ENCODE results near the gene TNRC6C. TPM values are rescaled to one million over a fixed set of nuclear protein-coding genes. Genes with fewer than 3 reads are reported as not detected.
"Not testable (repeated sequence)": the region's sequence is repeated elsewhere in the genome, so short reads cannot be mapped to it uniquely, and the experiment has no call there.

TNRC6C gene
- total RNA-seq, 3 donors from 2014 or later: 14.1 to 21.7 (median 21.6) TPM

GRCh38 chr17:77930780-77931768 lies 27.4 kb upstream of the TNRC6C start:
- intact Hi-C loops (cut with DNase I; ENCODE audit: low total_unique reads): no loop called here
- Histone ChIP-seq H3K27ac (no peak overlapping the region), H3K9me3 (no peaks in the 10 kb centered on the region), H3K4me3 (peak overlapping the region in 1 of 3 donors; percentile 19), H3K27me3 (no peaks in the 10 kb centered on the region), H3K36me3 (no peaks in the 10 kb centered on the region), H3K4me1 (no peaks in the 10 kb centered on the region)
- no peak for TF ChIP-seq POLR2AphosphoS5 (IDR thresholded peaks at IDR 0.05)
- TF ChIP-seq CTCF (IDR thresholded peaks at IDR 0.05): no peak
- TF ChIP-seq POLR2A (IDR thresholded peaks at IDR 0.05): no peak
- DNase-seq (ENCODE audit: low spot score in 2 of 2): no peak

- Histone ChIP-seq H3K4me3 (no peak overlapping the region), H3K4me1 (no peaks in the 10 kb centered on the region), H3K36me3 (no peaks in the 10 kb centered on the region), H3K27ac (no peak overlapping the region), H3K27me3 (peaks cover 0 to 12% of the 10 kb centered on the region in 2 donors), H3K9me3 (no peaks in the 10 kb centered on the region)
- intact Hi-C loops (cut with DNase I; ENCODE audit: low total_unique reads): no loop called here
- TF ChIP-seq POLR2AphosphoS5 (IDR thresholded peaks at IDR 0.05): no peak
- no peak for DNase-seq (ENCODE audit: low spot score in 2 of 2)
Measured at GRCh38 chr17:77933777-77934398, 24.6 kb upstream of the TNRC6C start.

- peak overlapping the region in 1 of 2 donors; percentile 4 for H3K27ac ChIP-seq
- no peak for DNase-seq (ENCODE audit: low spot score in 2 of 2)
- H3K4me3 ChIP-seq: no peak overlapping the region
- no peaks in the 10 kb centered on the region for H3K36me3 ChIP-seq
- peaks cover 0 to 12% of the 10 kb centered on the region in 2 donors for H3K27me3 ChIP-seq
- no peaks in the 10 kb centered on the region for H3K4me1 ChIP-seq
- intact Hi-C loops (cut with DNase I; ENCODE audit: low total_unique reads): no loop called here
- no peaks in the 10 kb centered on the region for H3K9me3 ChIP-seq
- TF ChIP-seq CTCF (IDR thresholded peaks at IDR 0.05) (no peak), POLR2A (IDR thresholded peaks at IDR 0.05) (no peak), POLR2AphosphoS5 (IDR thresholded peaks at IDR 0.05) (no peak)
Measured at GRCh38 chr17:77935121-77935571, 23.4 kb upstream of the TNRC6C start.

- H3K36me3 ChIP-seq; DNase-seq (ENCODE audit: low spot score in 2 of 2); intact Hi-C loops (cut with DNase I; ENCODE audit: low total_unique reads); H3K9me3 ChIP-seq; H3K4me3 ChIP-seq; H3K4me1 ChIP-seq: not testable (repeated sequence)
- Histone ChIP-seq H3K27ac (peak overlapping the region in 1 of 2 donors; percentile 4), H3K27me3 (peaks cover 0 to 12% of the 10 kb centered on the region in 2 donors)
Measured at GRCh38 chr17:77935744-77936143, 22.8 kb upstream of the TNRC6C start.

GRCh38 chr17:77936881-77937280 lies 21.6 kb upstream of the TNRC6C start:
- Histone ChIP-seq H3K27me3 (peaks cover 0 to 16% of the 10 kb centered on the region in 2 donors), H3K9me3 (no peaks in the 10 kb centered on the region), H3K36me3 (no peaks in the 10 kb centered on the region), H3K4me3 (no peak overlapping the region), H3K27ac (no peak overlapping the region), H3K4me1 (peaks cover 0 to under 1% of the 10 kb centered on the region in 2 donors)
- DNase-seq (ENCODE audit: low spot score in 2 of 2): no peak
- TF ChIP-seq POLR2AphosphoS5 (IDR thresholded peaks at IDR 0.05) (no peak), CTCF (IDR thresholded peaks at IDR 0.05) (no peak), POLR2A (IDR thresholded peaks at IDR 0.05) (no peak)
- intact Hi-C loops (cut with DNase I; ENCODE audit: low total_unique reads): no loop called here

- H3K27me3 ChIP-seq: peaks cover 0 to 25% of the 10 kb centered on the region in 2 donors
- H3K36me3 ChIP-seq: no peaks in the 10 kb centered on the region
- no peaks in the 10 kb centered on the region for H3K9me3 ChIP-seq
- TF ChIP-seq POLR2AphosphoS5 (IDR thresholded peaks at IDR 0.05) (no peak), CTCF (IDR thresholded peaks at IDR 0.05) (no peak)
- H3K27ac ChIP-seq: no peak overlapping the region
- DNase-seq (ENCODE audit: low spot score in 2 of 2): no peak
- H3K4me1 ChIP-seq: peaks cover 0 to 5% of the 10 kb centered on the region in 2 donors
- no peak overlapping the region for H3K4me3 ChIP-seq
- intact Hi-C loops (cut with DNase I; ENCODE audit: low total_unique reads): no loop called here
Measured at GRCh38 chr17:77941004-77941403, 17.5 kb upstream of the TNRC6C start.

Measured in breast epithelium (tissue), 4 donors.